ENCODE measurements around the gene CCT8.

The CCT8 gene, protein sequence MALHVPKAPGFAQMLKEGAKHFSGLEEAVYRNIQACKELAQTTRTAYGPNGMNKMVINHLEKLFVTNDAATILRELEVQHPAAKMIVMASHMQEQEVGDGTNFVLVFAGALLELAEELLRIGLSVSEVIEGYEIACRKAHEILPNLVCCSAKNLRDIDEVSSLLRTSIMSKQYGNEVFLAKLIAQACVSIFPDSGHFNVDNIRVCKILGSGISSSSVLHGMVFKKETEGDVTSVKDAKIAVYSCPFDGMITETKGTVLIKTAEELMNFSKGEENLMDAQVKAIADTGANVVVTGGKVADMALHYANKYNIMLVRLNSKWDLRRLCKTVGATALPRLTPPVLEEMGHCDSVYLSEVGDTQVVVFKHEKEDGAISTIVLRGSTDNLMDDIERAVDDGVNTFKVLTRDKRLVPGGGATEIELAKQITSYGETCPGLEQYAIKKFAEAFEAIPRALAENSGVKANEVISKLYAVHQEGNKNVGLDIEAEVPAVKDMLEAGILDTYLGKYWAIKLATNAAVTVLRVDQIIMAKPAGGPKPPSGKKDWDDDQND

GRCh38 chr21:29073222-29074006 lies at the start of gene CCT8:
CCT8 (minus strand) TSS chr21:29073648; CDS start chr21:29073590, 58 bp downstream.
- peak; percentile 99 for DNase-seq
- in situ Hi-C loops (cut with HindIII; ENCODE audit: low pct_ligation_motif_present, low pct_unique_long_range_greater_than_20kb, low sequenced_read_pairs), result no loop called here

GRCh38 chr21:29121759-29122158 lies 48.3 kb upstream of the CCT8 start:
- in situ Hi-C loops (cut with HindIII; ENCODE audit: low pct_ligation_motif_present, low pct_unique_long_range_greater_than_20kb, low sequenced_read_pairs), result no loop called here
- DNase-seq, result no peak

DNA sequence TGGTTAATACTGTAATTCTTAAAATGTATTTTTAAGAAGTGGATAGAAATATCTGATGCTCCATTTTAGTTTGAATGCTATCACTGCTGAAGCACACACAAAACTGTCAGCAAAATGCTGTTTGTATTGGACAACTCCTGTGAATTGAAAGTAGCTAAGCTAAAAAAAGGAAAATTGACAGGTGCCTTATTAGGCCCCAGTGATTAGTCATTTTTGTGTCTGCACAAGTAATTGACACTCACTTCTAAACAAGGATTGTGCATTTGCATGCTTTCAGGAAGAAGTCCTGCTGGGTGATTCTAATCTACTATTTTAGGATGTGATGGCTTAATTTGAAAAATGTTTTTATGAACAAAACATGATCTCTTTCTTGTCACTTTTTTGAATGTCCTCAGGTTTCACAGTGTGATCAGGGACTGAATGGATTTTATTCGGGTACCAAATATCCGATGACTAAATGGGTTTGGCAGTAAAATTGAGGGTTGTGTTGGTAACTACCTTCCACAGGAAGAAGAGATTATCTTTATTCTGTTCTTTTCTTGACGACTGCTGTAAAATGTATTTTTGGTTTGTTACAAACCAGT lies 44.0 kb upstream of the CCT8 start:
- in situ Hi-C loops (cut with HindIII; ENCODE audit: low pct_ligation_motif_present, low pct_unique_long_range_greater_than_20kb, low sequenced_read_pairs), result no loop called here

GRCh38 chr21:29115899-29116298 lies 42.5 kb upstream of the CCT8 start:
- DNase-seq, result no peak
- in situ Hi-C loops (cut with HindIII; ENCODE audit: low pct_ligation_motif_present, low pct_unique_long_range_greater_than_20kb, low sequenced_read_pairs), result no loop called here

More for the DNA sequence above, 44.0 kb upstream of the CCT8 start:
- DNase-seq, result no peak

GRCh38 chr21:29114765-29115500 lies 41.5 kb upstream of the CCT8 start:
- peak; percentile 32 for DNase-seq
- in situ Hi-C loops (cut with HindIII; ENCODE audit: low pct_ligation_motif_present, low pct_unique_long_range_greater_than_20kb, low sequenced_read_pairs), result no loop called here

DNA sequence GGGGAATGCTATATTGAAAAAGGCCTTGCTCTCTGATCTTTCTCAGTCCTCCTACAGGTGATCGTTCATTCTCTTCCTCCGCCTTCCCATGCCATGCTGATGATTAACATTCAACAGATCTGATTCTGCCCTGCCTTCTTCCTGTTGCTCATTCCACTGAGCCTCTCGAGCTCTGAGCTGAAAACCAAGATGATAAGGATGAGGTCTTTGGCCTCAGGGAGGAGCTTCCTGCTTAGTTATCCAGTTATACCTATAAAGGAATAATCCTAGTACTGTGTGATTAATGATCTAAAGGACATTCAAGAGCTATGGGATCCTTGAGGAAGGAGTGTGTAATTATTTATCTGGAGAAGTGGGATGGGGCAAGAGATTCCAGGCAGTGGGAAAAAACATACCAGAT lies 31.8 kb upstream of the CCT8 start:
- in situ Hi-C loops (cut with HindIII; ENCODE audit: low pct_ligation_motif_present, low pct_unique_long_range_greater_than_20kb, low sequenced_read_pairs), result no loop called here
- DNase-seq, result peak; percentile 60

DNA sequence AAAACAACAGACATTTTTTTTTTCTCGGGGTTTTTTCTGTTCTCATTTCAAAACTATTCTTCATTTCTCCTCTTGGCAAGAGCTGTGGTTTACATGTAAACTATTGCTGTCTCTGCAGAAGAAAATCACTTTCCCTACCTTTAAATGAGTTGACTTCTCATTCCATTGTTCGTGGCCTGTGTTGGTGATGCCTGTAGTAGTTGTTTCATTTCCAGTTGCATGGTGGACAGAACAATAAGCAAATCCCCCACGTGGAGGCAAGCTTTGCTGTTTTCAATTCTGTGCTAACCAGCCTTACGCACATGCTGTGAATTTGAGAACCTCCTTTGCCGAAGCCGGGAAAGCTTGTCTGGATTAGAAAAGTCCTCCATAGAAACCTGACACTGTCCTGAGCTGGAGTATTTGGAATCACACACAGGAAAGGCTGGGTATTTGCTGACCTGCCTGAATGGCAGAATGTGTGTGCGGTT lies 30.8 kb upstream of the CCT8 start:
- no peak for DNase-seq
- in situ Hi-C loops (cut with HindIII; ENCODE audit: low pct_ligation_motif_present, low pct_unique_long_range_greater_than_20kb, low sequenced_read_pairs), result no loop called here

GRCh38 chr21:29102791-29103257 lies 29.4 kb upstream of the CCT8 start:
- in situ Hi-C loops (cut with HindIII; ENCODE audit: low pct_ligation_motif_present, low pct_unique_long_range_greater_than_20kb, low sequenced_read_pairs), result no loop called here

DNA sequence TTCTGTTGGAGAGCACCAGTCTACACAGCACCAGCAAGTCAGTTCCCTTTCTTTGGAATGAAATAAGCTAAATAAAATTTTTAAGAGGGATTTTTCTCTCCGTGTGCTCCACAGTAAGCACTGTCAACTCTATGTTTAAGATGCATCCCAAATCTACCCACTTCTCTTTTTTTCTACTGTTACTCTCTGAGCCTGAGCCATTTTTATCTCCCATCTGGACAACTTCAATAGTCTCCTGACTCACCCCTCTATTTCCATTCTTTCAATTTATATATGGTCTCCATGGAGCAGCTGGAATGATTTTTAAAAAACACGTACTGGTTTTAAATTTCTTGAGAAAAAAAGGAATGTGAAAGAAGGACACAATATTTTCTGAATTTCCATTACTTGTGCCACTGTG lies 24.7 kb upstream of the CCT8 start:
- in situ Hi-C loops (cut with HindIII; ENCODE audit: low pct_ligation_motif_present, low pct_unique_long_range_greater_than_20kb, low sequenced_read_pairs), result loop anchor here (25.0 kb wide), 1 partner anchor 264 kb away; no protein-coding TSS in a partner anchor
- no peak for DNase-seq

More at GRCh38 chr21:29102791-29103257, 29.4 kb upstream of the CCT8 start:
- no peak for DNase-seq

- in situ Hi-C loops (cut with HindIII; ENCODE audit: low pct_ligation_motif_present, low pct_unique_long_range_greater_than_20kb, low sequenced_read_pairs), result loop anchor here (25.0 kb wide), 1 partner anchor 266 kb away; no protein-coding TSS in a partner anchor
Measured at GRCh38 chr21:29096218-29097015, 23.0 kb upstream of the CCT8 start.

DNA sequence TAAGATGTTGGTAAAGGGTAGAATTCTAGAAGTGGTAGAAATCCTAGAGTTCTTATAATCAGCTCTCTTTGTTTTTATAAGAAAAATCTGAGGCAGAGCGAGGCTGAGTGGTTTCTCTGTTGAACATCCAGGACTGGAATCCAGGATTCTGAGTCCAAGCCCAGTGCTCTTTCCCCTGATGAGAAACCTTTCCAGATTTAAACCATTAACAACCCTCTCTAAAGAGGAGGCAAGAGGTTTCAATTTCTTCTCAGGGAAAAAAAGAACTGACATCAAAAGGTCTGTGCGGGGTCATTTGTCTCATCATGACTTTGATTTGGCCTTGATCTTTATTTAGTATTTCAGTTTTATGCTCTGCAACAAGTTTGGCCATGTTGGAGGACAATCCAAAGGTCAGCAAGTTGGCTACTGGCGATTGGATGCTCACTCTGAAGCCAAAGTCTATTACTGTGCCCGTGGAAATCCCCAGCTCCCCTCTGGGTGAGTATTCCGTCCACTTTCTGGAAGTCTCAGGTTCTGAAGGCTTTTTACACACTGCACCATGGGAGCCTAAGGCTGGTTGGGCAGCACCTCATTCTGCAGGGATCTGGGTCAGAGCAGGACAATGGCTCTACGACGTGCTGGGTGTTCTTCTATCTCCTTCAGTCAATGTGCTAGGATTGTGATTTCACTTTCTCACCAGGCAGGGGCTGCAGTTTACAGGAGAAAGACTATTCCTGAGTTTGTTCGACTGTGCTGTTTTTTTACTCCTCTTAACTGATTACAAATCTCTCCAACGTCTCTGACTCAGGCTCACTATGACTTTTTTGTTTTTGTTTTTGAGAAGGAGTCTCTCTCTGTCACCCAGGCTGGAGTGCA lies 18.9 kb upstream of the CCT8 start:
- in situ Hi-C loops (cut with HindIII; ENCODE audit: low pct_ligation_motif_present, low pct_unique_long_range_greater_than_20kb, low sequenced_read_pairs), result loop anchor here (25.0 kb wide), 1 partner anchor 270 kb away; no protein-coding TSS in a partner anchor
- no peak for DNase-seq

More at GRCh38 chr21:29096218-29097015, 23.0 kb upstream of the CCT8 start:
- no peak for DNase-seq

DNA sequence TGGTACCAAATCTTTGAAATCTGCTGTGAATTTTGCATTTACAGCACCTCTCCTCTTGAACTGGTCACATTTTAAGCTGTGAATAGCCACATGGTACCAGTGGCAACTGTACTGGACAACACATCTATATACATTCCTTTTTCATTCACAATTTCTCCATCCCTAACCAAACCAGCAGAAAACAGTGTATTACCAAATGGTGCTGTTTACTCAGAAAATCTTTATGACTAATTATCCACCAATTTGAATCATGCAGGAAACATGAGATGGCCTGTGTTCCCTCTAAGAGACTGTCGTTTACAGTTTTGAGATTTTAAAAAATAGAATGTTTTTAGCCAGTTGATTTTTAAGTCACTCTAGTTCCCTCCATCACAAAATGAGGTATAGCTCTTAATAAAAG lies 17.6 kb upstream of the CCT8 start:
- DNase-seq, result no peak
- in situ Hi-C loops (cut with HindIII; ENCODE audit: low pct_ligation_motif_present, low pct_unique_long_range_greater_than_20kb, low sequenced_read_pairs), result loop anchor here (25.0 kb wide), 1 partner anchor 271 kb away; no protein-coding TSS in a partner anchor

DNA sequence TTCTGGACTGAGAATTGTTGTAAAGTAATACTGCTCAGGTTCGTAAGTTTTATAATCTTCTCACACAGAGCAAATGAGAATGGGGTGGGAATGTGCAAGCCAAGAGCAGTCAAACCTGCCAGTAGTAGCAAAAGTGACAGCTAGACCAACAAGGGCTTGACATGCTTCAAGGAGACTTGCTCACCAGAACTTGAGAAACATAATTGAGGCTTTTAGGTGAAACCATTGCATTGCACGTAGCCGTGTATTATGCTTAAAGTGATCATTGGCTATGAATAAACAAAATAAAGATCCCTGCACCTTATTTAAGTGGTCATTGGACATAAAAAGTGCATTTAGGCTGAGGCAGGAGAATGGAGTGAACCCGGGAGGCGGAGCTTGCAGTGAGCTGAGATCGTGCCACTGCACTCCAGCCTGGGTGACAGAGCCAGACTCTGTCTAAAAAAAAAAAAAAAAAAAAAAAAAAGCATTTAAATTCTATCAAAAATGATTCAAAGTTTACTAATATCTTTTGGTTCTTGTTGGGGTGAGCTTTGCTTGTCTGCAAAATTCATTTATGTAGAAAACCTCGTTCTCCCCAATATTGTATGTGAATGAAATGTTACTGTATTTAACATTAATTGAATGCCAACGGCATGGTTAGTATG lies 11.8 kb upstream of the CCT8 start:
- DNase-seq, result no peak
- in situ Hi-C loops (cut with HindIII; ENCODE audit: low pct_ligation_motif_present, low pct_unique_long_range_greater_than_20kb, low sequenced_read_pairs), result loop anchor here (25.0 kb wide), 1 partner anchor 277 kb away; no protein-coding TSS in a partner anchor

- DNase-seq, result no peak
- in situ Hi-C loops (cut with HindIII; ENCODE audit: low pct_ligation_motif_present, low pct_unique_long_range_greater_than_20kb, low sequenced_read_pairs), result loop anchor here (25.0 kb wide), 1 partner anchor 278 kb away; no protein-coding TSS in a partner anchor
Measured at GRCh38 chr21:29084372-29084771, 10.9 kb upstream of the CCT8 start.

DNA sequence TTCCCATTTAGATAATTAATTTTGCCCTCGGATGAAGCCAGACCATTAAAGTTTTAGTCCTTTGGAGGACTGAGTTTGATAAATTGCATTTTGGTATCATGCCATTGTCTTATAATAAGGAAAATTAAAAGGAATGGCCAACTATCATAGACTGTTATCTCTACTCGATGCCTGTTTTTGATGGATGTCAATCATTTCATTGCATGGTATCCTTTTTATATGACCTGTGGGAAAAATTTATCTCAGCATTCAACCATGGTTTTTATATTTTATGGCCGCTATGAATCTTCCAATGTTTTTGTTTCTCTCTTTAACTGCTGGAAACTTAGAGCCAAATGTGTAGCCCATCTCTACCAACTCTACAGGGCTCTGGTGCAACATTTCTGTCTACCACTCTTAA lies 9.9 kb upstream of the CCT8 start:
- in situ Hi-C loops (cut with HindIII; ENCODE audit: low pct_ligation_motif_present, low pct_unique_long_range_greater_than_20kb, low sequenced_read_pairs), result loop anchor here (25.0 kb wide), 1 partner anchor 279 kb away; no protein-coding TSS in a partner anchor
- DNase-seq, result no peak
